ENCODE results near the gene OSBPL9.
"Not testable (repeated sequence)": the region's sequence is repeated elsewhere in the genome, so short reads cannot be mapped to it uniquely, and the experiment has no call there.

OSBPL9 gene

GRCh38 chr1:51666478-51666877 is 49.6 kb downstream of the OSBPL9 start:
- DNase-seq (ENCODE audit: low spot score), result no peak

GRCh38 chr1:51667561-51667960 is 50.7 kb downstream of the OSBPL9 start:
- DNase-seq (ENCODE audit: low spot score), result no peak

GRCh38 chr1:51669272-51669671 is 52.4 kb downstream of the OSBPL9 start:
- DNase-seq (ENCODE audit: low spot score), result no peak

GRCh38 chr1:51669816-51670215 is 52.9 kb downstream of the OSBPL9 start:
- no peak for DNase-seq (ENCODE audit: low spot score)

GRCh38 chr1:51671527-51672325 is 54.8 kb downstream of the OSBPL9 start:
- DNase-seq (ENCODE audit: low spot score), result no peak

GRCh38 chr1:51673279-51673678 is 56.4 kb downstream of the OSBPL9 start:
- no peak for DNase-seq (ENCODE audit: low spot score)

GRCh38 chr1:51675177-51675780 is 58.4 kb downstream of the OSBPL9 start:
- DNase-seq (ENCODE audit: low spot score), result no peak

- no peak for DNase-seq (ENCODE audit: low spot score)
Observed at GRCh38 chr1:51679435-51679834, 62.5 kb downstream of the OSBPL9 start.

GRCh38 chr1:51684776-51685175 is 67.9 kb downstream of the OSBPL9 start:
- no peak for DNase-seq (ENCODE audit: low spot score)

GRCh38 chr1:51686450-51686849 is 69.6 kb downstream of the OSBPL9 start:
- no peak for DNase-seq (ENCODE audit: low spot score)

- DNase-seq (ENCODE audit: low spot score), result no peak
Observed at GRCh38 chr1:51689075-51689440, 72.2 kb downstream of the OSBPL9 start.

GRCh38 chr1:51689643-51690042 is 72.8 kb downstream of the OSBPL9 start:
- DNase-seq (ENCODE audit: low spot score), result no peak

GRCh38 chr1:51690285-51690961 is 73.5 kb downstream of the OSBPL9 start:
- no peak for DNase-seq (ENCODE audit: low spot score)

GRCh38 chr1:51691920-51692319 is 75.0 kb downstream of the OSBPL9 start:
- DNase-seq (ENCODE audit: low spot score), result no peak

GRCh38 chr1:51693419-51694155 is 76.7 kb downstream of the OSBPL9 start:
- DNase-seq (ENCODE audit: low spot score), result no peak

- no peak for DNase-seq (ENCODE audit: low spot score)
Observed at GRCh38 chr1:51697166-51697565, 80.3 kb downstream of the OSBPL9 start.

- DNase-seq (ENCODE audit: low spot score), result no peak
Observed at GRCh38 chr1:51699391-51699790, 82.5 kb downstream of the OSBPL9 start.

- DNase-seq (ENCODE audit: low spot score), result not testable (repeated sequence)
Observed at GRCh38 chr1:51701782-51702181, 84.9 kb downstream of the OSBPL9 start.

- DNase-seq (ENCODE audit: low spot score), result not testable (repeated sequence)
Observed at GRCh38 chr1:51702220-51702619, 85.3 kb downstream of the OSBPL9 start.

- no peak for DNase-seq (ENCODE audit: low spot score)
Observed at GRCh38 chr1:51705035-51705434, 88.1 kb downstream of the OSBPL9 start.

GRCh38 chr1:51708911-51709760 is 92.2 kb downstream of the OSBPL9 start:
- DNase-seq (ENCODE audit: low spot score), result no peak

- no peak for DNase-seq (ENCODE audit: low spot score)
Observed at GRCh38 chr1:51709951-51710350, 93.1 kb downstream of the OSBPL9 start.
